Gastrocnemius medialis (tissue), 4 donors: ENCODE data around the gene CITED1. TPM values are rescaled to one million over a fixed set of nuclear protein-coding genes. Genes with fewer than 3 reads are reported as not detected.

Experiments
- ATAC-seq, 2 donors: fragments of 150-250 bp; one replicate each; pipeline ENCODE4 v1.9.1; 2016
- DNase-seq, 2 donors: peaks; one replicate each; pipeline ENCODE4 v3.0.0-alpha.2; 2019
- H3K27ac ChIP-seq, 4 donors: fragments of 200-600 bp; sonication (generic); 1 replicate in 1 of 4; 2 replicates in 3 of 4; pipeline ENCODE4 v1.5.1; 2016 to 2018; ENCODE audit warnings: mild to moderate bottlenecking in 2 of 4, moderate library complexity in 1 of 4
- H3K27me3 ChIP-seq, 3 donors: fragments of 200-600 bp; sonication (generic) in 2 of 3; 1 replicate in 1 of 3; 2 replicates in 2 of 3; pipeline versions ENCODE4 v1.5.1 to v1.6.0; 2016 to 2019; ENCODE audit warnings: mild to moderate bottlenecking in 1 of 3, moderate library complexity in 1 of 3
- H3K36me3 ChIP-seq, 2 donors: fragments of 200-600 bp; sonication (generic) in 1 of 2; one replicate each; pipeline ENCODE4 v1.5.1; 2017 to 2018
- H3K4me1 ChIP-seq, 2 donors: fragments of 200-600 bp; sonication (generic) in 1 of 2; one replicate each; pipeline ENCODE4 v1.5.1; 2016 to 2017; ENCODE audit warnings: mild to moderate bottlenecking in 2 of 2
- H3K4me3 ChIP-seq, 4 donors: fragments of 200-600 bp; sonication (generic) in 3 of 4; 1 replicate in 1 of 4; 2 replicates in 3 of 4; pipeline ENCODE4 v1.5.1; 2016 to 2019; ENCODE audit warnings: mild to moderate bottlenecking in 2 of 4
- H3K9me3 ChIP-seq, 3 donors: fragments of 200-600 bp; sonication (generic) in 2 of 3; 1 replicate in 1 of 3; 2 replicates in 2 of 3; pipeline ENCODE4 v1.5.1; 2016 to 2019
- CTCF ChIP-seq, 5 experiments: fragments of 450-650 bp in 3 of 5; fragments of 200-600 bp in 2 of 5; sonication (generic) in 2 of 5; IDR thresholded peaks in 4 of 5; conservative IDR thresholded peaks in 1 of 5; 1 replicate in 4 of 5; 2 replicates in 1 of 5; pipeline ENCODE4 v1.5.1; 2016 to 2019; ENCODE audit warnings: antibody characterized with exemption in 5 of 5, mild to moderate bottlenecking in 3 of 5, moderate library complexity in 3 of 5
- POLR2A ChIP-seq, 2 donors: fragments of 450-650 bp; IDR thresholded peaks; one replicate each; pipeline ENCODE4 v1.6.1; 2017; ENCODE audit warnings: antibody characterized with exemption in 2 of 2, mild to moderate bottlenecking in 2 of 2, moderate library complexity in 2 of 2
- in situ Hi-C, 4 donors: fragments of 200-750 bp; cut with MboI; loops; one replicate each; pipeline versions ENCODE4 v1.15.0 to v1.8.0; 2017; ENCODE audit warnings: low sequenced_read_pairs in 4 of 4
- intact Hi-C: fragments of 100-400 bp; cut with DNase I; formaldehyde crosslinking; loops from one replicate; pipeline ENCODE4 v1.15.1; 2023; ENCODE audit warnings: low total_unique reads
- total RNA-seq, 4 donors: library from RNA; depleted of rRNA; stranded (reverse); fragments of >200 nt; gene quantifications; one replicate each; pipeline versions ENCODE4 v1.1.0 to v1.2.3, GENCODE V29; 2016

Gene CITED1
- total RNA-seq, 4 donors from 2014 or later = not detected

GRCh38 chrX:72316408-72317110, 10.8 kb upstream of the CITED1 start:
- ATAC-seq (no peak), DNase-seq (no peak)
- intact Hi-C loops = no loop called here

GRCh38 chrX:72314881-72315280, 9.2 kb upstream of the CITED1 start:
- Histone ChIP-seq H3K9me3 (no peaks in the 10 kb centered on the region), H3K4me1 (no peaks in the 10 kb centered on the region), H3K4me3 (no peak overlapping the region), H3K36me3 (no peaks in the 10 kb centered on the region), H3K27me3 (peaks cover 0 to 13% (median under 1%) of the 10 kb centered on the region in 3 donors), H3K27ac (no peak overlapping the region)
- in situ Hi-C loops (no loop called here), intact Hi-C loops (no loop called here)
- ATAC-seq = no peak
- TF ChIP-seq CTCF (IDR thresholded peaks at IDR 0.05 in 4 of 5, conservative IDR thresholded peaks at IDR 0.05 in 1 of 5) = no peak
- TF ChIP-seq POLR2A (IDR thresholded peaks at IDR 0.05) = no peak
- no peak for DNase-seq

More at GRCh38 chrX:72316408-72317110, 10.8 kb upstream of the CITED1 start:
- no peak overlapping the region for H3K27ac ChIP-seq
- in situ Hi-C loops = no loop called here
- peaks cover 0 to 3% (median 0%) of the 10 kb centered on the region in 3 donors for H3K27me3 ChIP-seq
- H3K4me3 ChIP-seq = no peak overlapping the region
- TF ChIP-seq POLR2A (IDR thresholded peaks at IDR 0.05) = no peak
- TF ChIP-seq CTCF (IDR thresholded peaks at IDR 0.05 in 4 of 5, conservative IDR thresholded peaks at IDR 0.05 in 1 of 5) = no peak
- no peaks in the 10 kb centered on the region for H3K9me3 ChIP-seq
- no peaks in the 10 kb centered on the region for H3K4me1 ChIP-seq
- no peaks in the 10 kb centered on the region for H3K36me3 ChIP-seq

- peaks cover 0 to 4% of the 10 kb centered on the region in 2 donors for H3K4me1 ChIP-seq
- H3K36me3 ChIP-seq = no peaks in the 10 kb centered on the region
- no peak for TF ChIP-seq POLR2A (IDR thresholded peaks at IDR 0.05)
- no peak for TF ChIP-seq CTCF (IDR thresholded peaks at IDR 0.05 in 4 of 5, conservative IDR thresholded peaks at IDR 0.05 in 1 of 5)
- ATAC-seq (no peak), DNase-seq (no peak)
- intact Hi-C loops = no loop called here
- in situ Hi-C loops = no loop called here
- peaks cover 0 to 21% (median 10%) of the 10 kb centered on the region in 3 donors for H3K27me3 ChIP-seq
- H3K9me3 ChIP-seq = no peaks in the 10 kb centered on the region
- no peak overlapping the region for H3K4me3 ChIP-seq
- no peak overlapping the region for H3K27ac ChIP-seq
Observed at GRCh38 chrX:72313707-72314641, 8.3 kb upstream of the CITED1 start.

DNA sequence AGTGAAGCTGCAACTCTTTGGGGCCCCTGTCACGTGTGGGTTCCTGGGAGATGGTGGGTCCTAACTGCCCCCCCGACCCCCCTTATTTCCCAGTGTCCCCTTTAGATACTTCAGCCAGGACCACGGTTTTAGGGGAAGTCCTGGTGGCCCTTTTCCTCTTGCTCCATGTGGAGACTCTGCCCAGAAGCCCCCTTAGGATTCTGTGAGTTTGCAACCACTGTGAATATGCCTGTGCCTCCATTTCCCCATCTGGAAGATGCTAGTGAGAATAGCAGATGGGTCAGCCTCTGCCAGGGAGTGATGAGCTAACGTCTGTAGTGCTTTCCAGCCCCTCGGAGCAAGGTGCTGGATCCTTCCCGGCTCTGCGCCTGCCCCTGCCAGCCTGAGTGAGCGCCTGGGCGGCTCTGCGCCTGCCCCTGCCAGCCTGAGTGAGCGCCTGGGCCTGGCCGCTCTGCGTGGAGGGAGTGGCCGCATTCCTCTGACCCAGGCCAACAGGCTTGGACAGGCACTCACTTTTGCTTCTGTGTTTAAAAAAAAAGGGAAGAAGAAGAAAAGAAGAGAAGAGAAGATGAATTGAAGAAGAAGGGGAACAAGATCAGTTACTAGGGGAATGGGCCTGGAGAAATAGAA, 6.7 kb upstream of the CITED1 start:
- H3K27ac ChIP-seq = no peak overlapping the region
- H3K4me1 ChIP-seq = peaks cover 0 to 5% of the 10 kb centered on the region in 2 donors
- DNase-seq = no peak
- in situ Hi-C loops = no loop called here
- intact Hi-C loops = no loop called here
- TF ChIP-seq CTCF (IDR thresholded peaks at IDR 0.05 in 4 of 5, conservative IDR thresholded peaks at IDR 0.05 in 1 of 5) (no peak), POLR2A (IDR thresholded peaks at IDR 0.05) (no peak)
- H3K9me3 ChIP-seq = no peaks in the 10 kb centered on the region
- ATAC-seq = no peak
- H3K4me3 ChIP-seq = no peak overlapping the region
- peaks cover 0 to 37% (median 25%) of the 10 kb centered on the region in 3 donors for H3K27me3 ChIP-seq
- H3K36me3 ChIP-seq = no peaks in the 10 kb centered on the region
